Transverse colon (tissue), 4 donors: Measurements from ENCODE around the gene SLC35F4.
A peak's percentile ranks its signal among the peaks of the same experiment; 100 is the strongest.

Experiments used
- CTCF ChIP-seq, 5 experiments: fragments of 200-600 bp in 3 of 5; fragments of 450-650 bp in 2 of 5; sonication (generic) in 3 of 5; IDR thresholded peaks; 1 replicate in 2 of 5; 2 replicates in 3 of 5; pipeline ENCODE4 v1.5.1; 2016 to 2017; ENCODE audit warnings: antibody characterized with exemption in 5 of 5, inconsistent platforms in 3 of 5, mild to moderate bottlenecking in 2 of 5, moderate library complexity in 1 of 5
- EP300 ChIP-seq: sonication (generic); formaldehyde crosslinking; IDR thresholded peaks from one replicate; pipeline ENCODE4 v1.6.1; 2017; ENCODE audit warnings: antibody characterized with exemption, low read depth
- POLR2A ChIP-seq: fragments of 450-650 bp; IDR thresholded peaks from one replicate; pipeline ENCODE4 v1.6.1; 2016; ENCODE audit warnings: antibody characterized with exemption, mild to moderate bottlenecking, moderate library complexity
- POLR2AphosphoS5 ChIP-seq, 3 donors: sonication (generic); formaldehyde crosslinking; IDR thresholded peaks; one replicate each; pipeline ENCODE4 v1.6.1; 2016; ENCODE audit warnings: antibody characterized with exemption in 3 of 3

GRCh38 chr14:57533214-57533613 lies 332.7 kb downstream of the SLC35F4 start:
- TF ChIP-seq CTCF (IDR thresholded peaks at IDR 0.05) (peak in 2 of 5 experiments; percentile 7 to 15), POLR2A (no peak), POLR2AphosphoS5 (IDR thresholded peaks at IDR 0.05) (no peak), EP300 (no peak)
